H9 (cell line): Measurements from ENCODE around the gene FBXO5. TPM values are rescaled to one million over a fixed set of nuclear protein-coding genes. Genes with fewer than 3 reads are reported as not detected.

Source experiments
- DNase-seq: peaks from one replicate; pipeline ENCODE4 v3.0.0-alpha.2; 2017
- H2AFZ ChIP-seq: one replicate; pipeline ENCODE4 v1.6.1; 2013; ENCODE audit warnings: mild to moderate bottlenecking, low read length, control low read depth, moderate library complexity
- H2AK5ac ChIP-seq: 2 replicates; pipeline ENCODE4 v1.6.1; 2013; ENCODE audit warnings: low read length, control low read depth, mixed read lengths; ENCODE audit not compliant: insufficient read length
- H2BK120ac ChIP-seq: one replicate; pipeline ENCODE4 v1.6.1; 2013; ENCODE audit warnings: low read depth, mild to moderate bottlenecking, low read length, control low read depth, inconsistent platforms; ENCODE audit not compliant: poor library complexity, severe bottlenecking
- H2BK12ac ChIP-seq: 2 replicates; pipeline ENCODE4 v1.6.1; 2013; ENCODE audit warnings: low read length, control low read depth, mixed read lengths, low read depth; ENCODE audit not compliant: insufficient read length
- H2BK15ac ChIP-seq: 2 replicates; pipeline ENCODE4 v1.6.1; 2013; ENCODE audit warnings: low read depth, low read length, control low read depth
- H2BK20ac ChIP-seq: one replicate; pipeline ENCODE4 v1.6.1; 2013; ENCODE audit warnings: low read depth, mild to moderate bottlenecking, low read length, control low read depth, inconsistent platforms; ENCODE audit not compliant: poor library complexity, severe bottlenecking
- H2BK5ac ChIP-seq: 2 replicates; pipeline ENCODE4 v1.6.1; 2013; ENCODE audit warnings: low read length, control low read depth, mixed read lengths; ENCODE audit not compliant: insufficient read length
- H3K14ac ChIP-seq: 2 replicates; pipeline ENCODE4 v1.6.1; 2013; ENCODE audit warnings: low read length, control low read depth; ENCODE audit not compliant: insufficient read depth
- H3K18ac ChIP-seq: 2 replicates; pipeline ENCODE4 v1.6.1; 2013; ENCODE audit warnings: low read depth, mild to moderate bottlenecking, mixed read lengths, low read length, control low read depth; ENCODE audit not compliant: insufficient read length
- H3K23ac ChIP-seq: 2 replicates; pipeline ENCODE4 v1.6.1; 2013; ENCODE audit warnings: low read length, control low read depth, mixed read lengths, low read depth; ENCODE audit not compliant: insufficient read length
- H3K23me2 ChIP-seq: 2 replicates; pipeline ENCODE4 v1.6.1; 2013; ENCODE audit warnings: low read depth, mild to moderate bottlenecking, mixed read lengths, low read length, control low read depth; ENCODE audit not compliant: insufficient read length, poor library complexity, severe bottlenecking
- H3K27ac ChIP-seq: 2 replicates; pipeline ENCODE4 v1.5.1; 2013; ENCODE audit warnings: low read length, control low read depth, mixed read lengths, low read depth; ENCODE audit not compliant: insufficient read length
- H3K27me3 ChIP-seq: 2 replicates; pipeline ENCODE4 v1.6.1; 2013; ENCODE audit warnings: low read length, control low read depth, inconsistent platforms; ENCODE audit not compliant: insufficient read depth
- H3K4ac ChIP-seq: 2 replicates; pipeline ENCODE4 v1.6.1; 2013; ENCODE audit warnings: low read depth, mild to moderate bottlenecking, control low read depth, inconsistent platforms, low read length, moderate library complexity
- H3K4me1 ChIP-seq: 2 replicates; pipeline ENCODE4 v1.6.1; 2013; ENCODE audit warnings: low read length, control low read depth, inconsistent platforms; ENCODE audit not compliant: insufficient read depth
- H3K4me2 ChIP-seq: 2 replicates; pipeline ENCODE4 v1.6.1; 2013; ENCODE audit warnings: low read length, control low read depth, mixed read lengths; ENCODE audit not compliant: insufficient read length, insufficient read depth
- H3K56ac ChIP-seq: 2 replicates; pipeline ENCODE4 v1.6.1; 2013; ENCODE audit warnings: low read depth, mild to moderate bottlenecking, mixed read lengths, low read length, control low read depth; ENCODE audit not compliant: insufficient read length
- H3K79me1 ChIP-seq: 2 replicates; pipeline ENCODE4 v1.6.1; 2013; ENCODE audit warnings: low read depth, mild to moderate bottlenecking, moderate library complexity, low read length, control low read depth, inconsistent platforms; ENCODE audit not compliant: insufficient read depth, poor library complexity, severe bottlenecking
- H3K79me2 ChIP-seq: 2 replicates; pipeline ENCODE4 v1.6.1; 2013; ENCODE audit warnings: low read length, control low read depth, inconsistent platforms; ENCODE audit not compliant: insufficient read depth
- H3K9ac ChIP-seq: 2 replicates; pipeline ENCODE4 v1.6.1; 2013; ENCODE audit warnings: low read length, control low read depth, mixed read lengths; ENCODE audit not compliant: insufficient read length; ENCODE audit errors: extremely low read depth
- H3K9me3 ChIP-seq: one replicate; pipeline ENCODE4 v1.6.1; 2013; ENCODE audit warnings: low read depth, low read length, inconsistent platforms; ENCODE audit not compliant: control insufficient read depth
- H3T11ph ChIP-seq: one replicate; pipeline ENCODE4 v1.6.1; 2013; ENCODE audit warnings: mild to moderate bottlenecking, low read length, control low read depth, inconsistent platforms
- H4K20me1 ChIP-seq: one replicate; pipeline ENCODE4 v1.6.1; 2013; ENCODE audit not compliant: control insufficient read depth, insufficient read length, insufficient read depth
- H4K5ac ChIP-seq: 2 replicates; pipeline ENCODE4 v1.6.1; 2013; ENCODE audit warnings: low read depth, mild to moderate bottlenecking, mixed read lengths, low read length, control low read depth; ENCODE audit not compliant: insufficient read length
- H4K8ac ChIP-seq: replicated peaks from 2 replicates; pipeline ENCODE4 v1.6.1; 2013; ENCODE audit warnings: low read length, control low read depth, mixed read lengths, low read depth; ENCODE audit not compliant: insufficient read length
- H4K91ac ChIP-seq: 2 replicates; pipeline ENCODE4 v1.6.1; 2013; ENCODE audit warnings: low read depth, mild to moderate bottlenecking, moderate library complexity, mixed read lengths, low read length, control low read depth; ENCODE audit not compliant: insufficient read length
- H3K27ac Mint-ChIP-seq, 3 experiments: 2 replicates in 2 of 3; 3 replicates in 1 of 3; pipeline ENCODE4 v1.8.0; 2020 to 2021; ENCODE audit warnings: mixed read lengths in 3 of 3, mild to moderate bottlenecking in 1 of 3, moderate library complexity in 1 of 3
- H3K27me3 Mint-ChIP-seq: 2 replicates; pipeline ENCODE4 v1.8.0; 2021; ENCODE audit warnings: low read depth, mild to moderate bottlenecking, moderate library complexity, mixed read lengths
- H3K36me3 Mint-ChIP-seq, 3 experiments: 2 replicates in 2 of 3; 3 replicates in 1 of 3; pipeline ENCODE4 v1.8.0; 2020 to 2021; ENCODE audit warnings: low read depth in 3 of 3, mixed read lengths in 3 of 3; ENCODE audit not compliant: insufficient read depth in 1 of 3
- H3K4me1 Mint-ChIP-seq, 2 experiments: 2 replicates each; pipeline ENCODE4 v1.8.0; 2020; ENCODE audit warnings: mixed read lengths in 2 of 2
- H3K4me3 Mint-ChIP-seq, 2 experiments: 2 replicates in 1 of 2; 3 replicates in 1 of 2; pipeline ENCODE4 v1.8.0; 2020 to 2021; ENCODE audit warnings: mild to moderate bottlenecking in 2 of 2, mixed read lengths in 2 of 2, moderate library complexity in 1 of 2
- H3K9me3 Mint-ChIP-seq, 2 experiments: 2 replicates in 1 of 2; 3 replicates in 1 of 2; pipeline ENCODE4 v1.8.0; 2020; ENCODE audit warnings: mild to moderate bottlenecking in 2 of 2, mixed read lengths in 2 of 2, moderate library complexity in 1 of 2
- CTCF ChIP-seq: fragments of 200-600 bp; sonication (generic); conservative IDR thresholded peaks from 3 replicates; pipeline ENCODE4 v1.8.0; 2021; ENCODE audit warnings: antibody characterized with exemption, mild to moderate bottlenecking
- WGBS: extraction: QIAGEN DNeasy Blood & Tissue Kit; methylation state at CpG from one replicate; pipeline ENCODE4 v1.1.7; 2013; ENCODE audit warnings: missing lambda C conversion rate, low lambda C conversion rate, mixed read lengths; ENCODE audit not compliant: insufficient read length; ENCODE audit errors: extremely low coverage; 5-methylcytosine and 5-hydroxymethylcytosine counted together
- total RNA-seq: library from RNA; stranded (reverse); gene quantifications from 2 replicates; pipeline ENCODE4 v1.2.1, GENCODE V29; 2021

The FBXO5 gene
- total RNA-seq, 1 experiment from 2014 or later: 47.6 TPM

DNA sequence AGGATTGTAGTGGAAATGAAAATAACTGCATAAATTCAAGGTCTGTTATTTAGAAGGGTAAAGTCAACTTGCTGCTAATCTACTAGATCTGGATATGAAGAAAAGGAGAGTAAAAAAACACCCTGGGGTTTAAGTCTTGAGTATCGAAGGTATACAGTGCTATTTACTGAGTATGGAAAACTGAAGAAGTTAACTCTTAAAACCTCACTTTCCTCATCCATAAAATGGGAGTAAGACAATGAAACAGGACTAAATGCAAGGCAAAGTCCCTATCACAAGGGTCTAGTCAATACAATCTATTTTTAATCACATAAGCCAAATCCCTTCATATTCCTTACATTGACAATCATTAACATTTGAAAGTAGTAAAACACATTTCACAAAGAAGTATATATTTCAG, 2.2 kb downstream of the FBXO5 start:
- peak overlapping the region; percentile 20 for H3K9ac ChIP-seq
- H2AFZ ChIP-seq: no peak overlapping the region
- H2BK15ac ChIP-seq: no peak overlapping the region
- H2BK12ac ChIP-seq: no peak overlapping the region
- no peak overlapping the region for H2BK5ac ChIP-seq
- H3K36me3 Mint-ChIP-seq: peaks cover 23 to 35% (median 24%) of the 10 kb centered on the region in 3 experiments; a peak in 6 of 7 replicates
- no peaks in the 10 kb centered on the region; the same call in 1 of the 2 replicates for H3K27me3 Mint-ChIP-seq
- peak overlapping the region in 2 of 3 experiments; percentile 5; a peak in 2 of 7 replicates for H3K27ac Mint-ChIP-seq
- H2BK20ac ChIP-seq: no peak overlapping the region
- H3K27ac ChIP-seq: no peak overlapping the region
- H3K9me3 Mint-ChIP-seq: no peaks in the 10 kb centered on the region; a peak in 1 of 5 replicates
- H3K4ac ChIP-seq: no peak overlapping the region
- DNase-seq: no peak
- H4K20me1 ChIP-seq: no peaks in the 10 kb centered on the region
- peak overlapping the region; percentile 72 for H3K4me2 ChIP-seq
- H4K8ac ChIP-seq: no peak overlapping the region
- H3K79me2 ChIP-seq: peaks cover 68% of the 10 kb centered on the region
- H3K4me1 Mint-ChIP-seq: peaks cover 51 to 55% of the 10 kb centered on the region in 2 experiments
- peaks cover 2% of the 10 kb centered on the region for H3K79me1 ChIP-seq
- TF ChIP-seq CTCF: no peak
- H2AK5ac ChIP-seq: no peak overlapping the region
- H4K5ac ChIP-seq: no peak overlapping the region
- no peaks in the 10 kb centered on the region for H3K9me3 ChIP-seq
- no peak overlapping the region for H3K14ac ChIP-seq
- no peaks in the 10 kb centered on the region for H3K27me3 ChIP-seq
- no CpG with 5 or more reads among the region's 1 CpG for WGBS
- H3K4me3 Mint-ChIP-seq: peak overlapping the region; percentile 92 to 98
- H4K91ac ChIP-seq: no peak overlapping the region
- H3K23ac ChIP-seq: no peak overlapping the region
- H3K4me1 ChIP-seq: no peaks in the 10 kb centered on the region; the same call in 1 of the 2 replicates
- peaks cover 9% of the 10 kb centered on the region for H3K23me2 ChIP-seq
- no peak overlapping the region for H2BK120ac ChIP-seq
- H3K18ac ChIP-seq: no peak overlapping the region
- no peak overlapping the region for H3K56ac ChIP-seq
- H3T11ph ChIP-seq: no peak overlapping the region
